ENCODE results near the gene RNLS. TPM values are rescaled to one million over a fixed set of nuclear protein-coding genes. Genes with fewer than 3 reads are reported as not detected.
A peak's percentile ranks its signal among the peaks of the same experiment; 100 is the strongest.

The RNLS gene
- total and polyA plus RNA-seq, 2 of the 4 experiments (the other 2 are of a cell fraction): 4.5 to 7.0 TPM

DNA sequence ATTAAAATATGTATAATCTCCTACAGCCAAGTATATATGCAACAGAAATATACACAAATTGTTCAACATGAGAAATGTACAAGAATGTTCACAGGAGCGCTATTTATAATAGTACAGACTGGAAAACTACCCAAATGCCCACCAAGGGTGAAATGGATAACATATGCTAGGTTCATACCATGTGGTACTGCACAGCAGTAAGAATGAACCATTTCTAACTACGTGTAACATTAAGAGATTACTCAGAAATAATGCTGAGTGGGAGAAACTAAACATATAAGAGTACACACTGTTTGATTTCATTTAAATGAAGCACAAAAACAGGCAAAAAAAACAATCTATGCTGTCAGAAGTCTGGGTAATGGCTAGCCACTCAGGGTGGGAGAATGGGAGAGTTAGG is 45.8 kb downstream of the RNLS start:
- peaks cover 2% of the 10 kb centered on the region; the same call in 1 of the 2 replicates for H3K4me1 ChIP-seq (ENCODE audit: control insufficient read depth, insufficient read depth, low read length)
- H4K5ac ChIP-seq (ENCODE audit: low read depth, low read length): peak overlapping the region; percentile 81; the same call in 1 of the 2 replicates
- CTCF ChIA-PET: no interaction called here
- no peak overlapping the region for H3K9ac ChIP-seq (ENCODE audit: low read depth, low read length)
- TF ChIP-seq MAFK (IDR thresholded peaks at IDR 0.05; ENCODE audit: low read depth, low read length) (peak; percentile 45; the same call in 1 of the 2 replicates), CHD1 (IDR thresholded peaks at IDR 0.05; ENCODE audit: low read depth, low read length) (no peak)
- TF ChIP-seq, protein P1, sequence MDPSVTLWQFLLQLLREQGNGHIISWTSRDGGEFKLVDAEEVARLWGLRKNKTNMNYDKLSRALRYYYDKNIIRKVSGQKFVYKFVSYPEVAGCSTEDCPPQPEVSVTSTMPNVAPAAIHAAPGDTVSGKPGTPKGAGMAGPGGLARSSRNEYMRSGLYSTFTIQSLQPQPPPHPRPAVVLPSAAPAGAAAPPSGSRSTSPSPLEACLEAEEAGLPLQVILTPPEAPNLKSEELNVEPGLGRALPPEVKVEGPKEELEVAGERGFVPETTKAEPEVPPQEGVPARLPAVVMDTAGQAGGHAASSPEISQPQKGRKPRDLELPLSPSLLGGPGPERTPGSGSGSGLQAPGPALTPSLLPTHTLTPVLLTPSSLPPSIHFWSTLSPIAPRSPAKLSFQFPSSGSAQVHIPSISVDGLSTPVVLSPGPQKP (IDR thresholded peaks at IDR 0.05; ENCODE audit: borderline replicate concordance, low read depth, low read length): no peak
- H2BK5ac ChIP-seq (ENCODE audit: low read depth, low read length, poor library complexity, severe bottlenecking): no peak overlapping the region
- no peak overlapping the region for H3K27ac ChIP-seq (ENCODE audit: insufficient read depth, low read length)
- no peak overlapping the region for H3K14ac ChIP-seq (replicated peaks; ENCODE audit: low read depth, low read length)
- peak overlapping the region; percentile 82; the same call in 1 of the 2 replicates for H3K18ac ChIP-seq (ENCODE audit: low read depth, low read length)
- ATAC-seq (ENCODE audit: low read depth) (no peak), DNase-seq (peak; percentile 11)
- H3K4ac ChIP-seq (ENCODE audit: low read depth, low read length): no peak overlapping the region
- H2BK15ac ChIP-seq (ENCODE audit: low read depth, low read length): no peak overlapping the region
- H2BK120ac ChIP-seq (ENCODE audit: low read depth, low read length): no peak overlapping the region
- no peak overlapping the region for H2AFZ ChIP-seq (replicated peaks; ENCODE audit: low read length, poor library complexity)
- H2BK20ac ChIP-seq (ENCODE audit: low read depth, low read length): no peak overlapping the region
- no peaks in the 10 kb centered on the region for H3K9me1 ChIP-seq (ENCODE audit: insufficient read depth, low read length)
- H3K56ac ChIP-seq (ENCODE audit: extremely low read depth, insufficient read depth, low read length): no peak overlapping the region
- H3K4me2 ChIP-seq (ENCODE audit: low read depth, low read length): no peak overlapping the region
- H4K8ac ChIP-seq (ENCODE audit: low read depth in 2 of 2, low read length in 2 of 2): no peak overlapping the region
- no peaks in the 10 kb centered on the region for H3K9me3 ChIP-seq (ENCODE audit: control insufficient read depth, insufficient read depth, low read length)
- H4K91ac ChIP-seq (ENCODE audit: insufficient read depth, low read depth, low read length): no peak overlapping the region
- no peak overlapping the region for H2AK5ac ChIP-seq (ENCODE audit: low read depth, low read length)
- no peaks in the 10 kb centered on the region for H3K36me3 ChIP-seq (ENCODE audit: control insufficient read depth, insufficient read depth, low read length)
- no peaks in the 10 kb centered on the region for H3K79me1 ChIP-seq (ENCODE audit: low read depth in 1 of 2, low read length in 2 of 2)
- intact Hi-C loops (cut with micrococcal nuclease) (no loop called here), in situ Hi-C loops (cut with MboI; ENCODE audit: low sequenced_read_pairs) (no loop called here), dilution Hi-C loops (cut with HindIII; ENCODE audit: low sequenced_read_pairs, unreplicated experiment) (no loop called here)
- H3K27me3 ChIP-seq (ENCODE audit: control insufficient read depth, insufficient read depth, low read length): peaks cover 1% of the 10 kb centered on the region
- no CpG with 5 or more reads among the region's 2 CpGs for WGBS, 2 experiments (ENCODE audit: extremely low coverage in 2 of 2, insufficient read length in 1 of 2)
- no peak overlapping the region for H2AK9ac ChIP-seq (replicated peaks; ENCODE audit: low read depth, low read length, poor library complexity)
- POLR2A ChIA-PET (ENCODE audit: unreplicated experiment): no interaction called here
- H3K23ac ChIP-seq (ENCODE audit: low read depth, low read length): no peak overlapping the region
- no peaks in the 10 kb centered on the region for H4K20me1 ChIP-seq (ENCODE audit: insufficient read depth, low read length)
- H3K4me3 ChIP-seq (ENCODE audit: insufficient read depth, low read depth, low read length): no peak overlapping the region
- BruUV-seq (replicated peaks): no TSS peak

Measured in IMR-90 (cell line).